ENCODE data around the gene VANGL2. TPM values are rescaled to one million over a fixed set of nuclear protein-coding genes. Genes with fewer than 3 reads are reported as not detected.

VANGL2 gene
- total RNA-seq, 1 experiment from 2014 or later: 3.4 TPM

DNA sequence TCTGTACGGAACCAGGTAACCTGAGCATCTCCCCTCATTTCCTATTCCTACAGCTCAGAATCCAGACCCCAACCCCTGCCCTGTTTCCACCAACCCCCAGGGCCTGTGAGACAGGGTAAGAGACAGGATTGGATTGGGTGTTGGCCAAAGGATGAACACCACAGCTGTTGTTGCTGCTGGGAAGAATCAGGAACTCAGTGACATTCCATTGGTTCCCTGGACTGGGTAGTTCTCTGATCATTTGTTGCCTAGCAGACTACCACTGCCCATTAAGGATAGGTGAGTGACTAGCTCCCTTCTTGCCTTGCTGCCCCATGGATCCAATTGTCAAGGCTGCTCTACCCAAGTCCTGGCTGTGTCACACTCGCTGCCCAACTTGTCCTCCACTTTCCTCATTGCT lies 47.1 kb upstream of the VANGL2 start:
- TF ChIP-seq, protein P1, sequence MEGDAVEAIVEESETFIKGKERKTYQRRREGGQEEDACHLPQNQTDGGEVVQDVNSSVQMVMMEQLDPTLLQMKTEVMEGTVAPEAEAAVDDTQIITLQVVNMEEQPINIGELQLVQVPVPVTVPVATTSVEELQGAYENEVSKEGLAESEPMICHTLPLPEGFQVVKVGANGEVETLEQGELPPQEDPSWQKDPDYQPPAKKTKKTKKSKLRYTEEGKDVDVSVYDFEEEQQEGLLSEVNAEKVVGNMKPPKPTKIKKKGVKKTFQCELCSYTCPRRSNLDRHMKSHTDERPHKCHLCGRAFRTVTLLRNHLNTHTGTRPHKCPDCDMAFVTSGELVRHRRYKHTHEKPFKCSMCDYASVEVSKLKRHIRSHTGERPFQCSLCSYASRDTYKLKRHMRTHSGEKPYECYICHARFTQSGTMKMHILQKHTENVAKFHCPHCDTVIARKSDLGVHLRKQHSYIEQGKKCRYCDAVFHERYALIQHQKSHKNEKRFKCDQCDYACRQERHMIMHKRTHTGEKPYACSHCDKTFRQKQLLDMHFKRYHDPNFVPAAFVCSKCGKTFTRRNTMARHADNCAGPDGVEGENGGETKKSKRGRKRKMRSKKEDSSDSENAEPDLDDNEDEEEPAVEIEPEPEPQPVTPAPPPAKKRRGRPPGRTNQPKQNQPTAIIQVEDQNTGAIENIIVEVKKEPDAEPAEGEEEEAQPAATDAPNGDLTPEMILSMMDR (IDR thresholded peaks at IDR 0.05; ENCODE audit: insufficient read depth in 1 of 2, low read depth in 1 of 2, low read length in 1 of 2, severe bottlenecking in 1 of 2, unreplicated experiment in 1 of 2): no peak
- Mint-ChIP-seq H3K4me3 (ENCODE audit: unreplicated experiment) (no peak overlapping the region), H3K36me3 (ENCODE audit: insufficient read depth, unreplicated experiment) (peaks cover 58% of the 10 kb centered on the region), H3K27me3 (ENCODE audit: insufficient read depth, unreplicated experiment) (no peaks in the 10 kb centered on the region), H3K9me3 (ENCODE audit: unreplicated experiment) (no peaks in the 10 kb centered on the region), H3K4me1 (ENCODE audit: low read depth, unreplicated experiment) (no peaks in the 10 kb centered on the region), H3K27ac (ENCODE audit: unreplicated experiment) (no peak overlapping the region)
- no peak for DNase-seq
- Histone ChIP-seq H3K9me3 (no peaks in the 10 kb centered on the region), H3K4me3 (ENCODE audit: low read depth, low read length) (no peak overlapping the region), H3K27me3 (replicated peaks; ENCODE audit: control insufficient read depth, insufficient read depth, low read length) (no peaks in the 10 kb centered on the region), H3K4me1 (no peaks in the 10 kb centered on the region), H3K36me3 (ENCODE audit: control insufficient read depth, insufficient read depth, low read length) (peaks cover 9% of the 10 kb centered on the region; the same call in 1 of the 2 replicates)
- CTCF ChIA-PET: interaction anchor here (1.3 kb wide), 1 partner anchor 23 kb away, joined by 3 read pairs; no protein-coding TSS in a partner anchor
- intact Hi-C loops (cut with micrococcal nuclease; ENCODE audit: unreplicated experiment): no loop called here
- POLR2A ChIA-PET: no interaction called here
- no TSS peak for BruUV-seq (replicated peaks)

DNA sequence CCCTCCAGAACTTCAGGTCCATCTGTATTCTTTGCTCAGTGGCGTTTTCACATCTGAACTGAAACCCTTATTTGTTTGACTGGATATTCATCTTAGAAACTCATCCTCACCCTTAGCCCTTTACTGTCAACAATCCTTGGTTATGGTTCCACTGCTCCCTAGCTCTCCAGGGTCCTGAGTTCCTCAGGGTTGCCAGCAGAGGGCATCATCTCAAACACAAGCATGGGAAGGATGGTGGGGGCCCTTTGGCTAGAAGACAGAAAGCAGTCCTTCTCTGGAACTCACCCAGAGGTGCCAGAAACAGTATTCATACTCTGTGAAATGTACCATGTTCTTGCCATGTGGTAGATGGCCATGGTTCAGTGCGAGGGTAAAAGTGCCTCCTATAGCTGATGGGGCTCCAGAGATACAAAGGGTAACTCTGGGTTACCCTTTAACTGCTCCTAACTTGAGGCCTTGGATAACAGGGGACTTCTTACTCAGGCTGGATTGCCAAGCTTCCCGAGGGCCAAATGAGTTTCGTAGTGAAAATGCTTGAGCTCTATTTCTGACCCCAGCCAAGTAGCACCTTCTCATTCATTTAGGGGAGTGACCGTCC lies 45.9 kb upstream of the VANGL2 start:
- H3K9me3 ChIP-seq: no peaks in the 10 kb centered on the region
- Mint-ChIP-seq H3K4me3 (ENCODE audit: unreplicated experiment) (no peak overlapping the region), H3K4me1 (ENCODE audit: low read depth, unreplicated experiment) (no peaks in the 10 kb centered on the region), H3K36me3 (ENCODE audit: insufficient read depth, unreplicated experiment) (peaks cover 59% of the 10 kb centered on the region), H3K9me3 (ENCODE audit: unreplicated experiment) (no peaks in the 10 kb centered on the region), H3K27ac (ENCODE audit: unreplicated experiment) (no peak overlapping the region), H3K27me3 (ENCODE audit: insufficient read depth, unreplicated experiment) (no peaks in the 10 kb centered on the region)
- CTCF ChIA-PET: interaction anchor here (0.5 to 2.9 kb wide), 6 partner anchors 10 to 250 kb away, joined by 3 to 15 read pairs (median 4); no protein-coding TSS in a partner anchor
- POLR2A ChIA-PET: no interaction called here
- H3K27me3 ChIP-seq (replicated peaks; ENCODE audit: control insufficient read depth, insufficient read depth, low read length): no peaks in the 10 kb centered on the region
- H3K4me1 ChIP-seq: no peaks in the 10 kb centered on the region
- TF ChIP-seq, protein P1 (IDR thresholded peaks at IDR 0.05; ENCODE audit: insufficient read depth in 1 of 2, low read depth in 1 of 2, low read length in 1 of 2, severe bottlenecking in 1 of 2, unreplicated experiment in 1 of 2): peak; percentile 32 to 63
- no peak overlapping the region for H3K4me3 ChIP-seq (ENCODE audit: low read depth, low read length)
- peaks cover 8% of the 10 kb centered on the region; the same call in 1 of the 2 replicates for H3K36me3 ChIP-seq (ENCODE audit: control insufficient read depth, insufficient read depth, low read length)
- intact Hi-C loops (cut with micrococcal nuclease; ENCODE audit: unreplicated experiment): loop anchor here (1.0 kb wide), 2 partner anchors 22 to 62 kb away; no protein-coding TSS in a partner anchor
- BruUV-seq (replicated peaks): no TSS peak
- DNase-seq: peak in 1 of 2 experiments; percentile 37

DNA sequence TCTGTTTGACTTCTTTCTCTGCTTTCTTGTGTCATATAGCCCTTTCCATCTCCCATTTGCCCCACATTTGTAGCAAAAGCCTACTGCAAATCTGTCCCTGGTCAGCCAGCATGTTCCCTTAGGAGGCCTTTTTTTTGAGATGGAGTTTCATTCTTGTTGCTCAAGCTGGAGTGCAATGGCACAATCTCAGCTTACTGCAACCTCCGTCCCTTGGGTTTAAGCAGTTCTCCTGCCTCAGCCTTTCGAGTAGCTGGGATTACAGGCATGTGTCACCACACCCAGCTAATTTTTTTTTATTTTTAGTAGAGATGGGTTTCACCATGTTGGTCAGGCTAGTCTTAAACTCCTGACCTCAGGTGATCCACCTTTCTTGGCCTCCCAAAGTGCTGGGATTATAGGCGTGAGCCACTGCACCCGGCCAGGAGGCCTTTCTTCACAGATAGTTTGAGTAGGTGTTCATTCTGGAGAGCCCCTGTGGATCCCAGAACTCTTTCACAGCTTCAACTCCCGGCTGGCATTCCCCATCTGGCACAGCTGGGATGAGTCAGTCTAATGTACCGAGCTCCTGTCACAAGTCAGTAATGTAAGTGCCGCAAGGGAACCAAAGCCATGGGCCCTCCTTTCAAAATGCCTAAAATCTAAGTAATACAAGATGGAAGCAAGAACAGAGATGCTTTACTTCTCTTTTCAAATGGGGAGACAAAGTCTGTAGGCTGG lies 42.9 kb upstream of the VANGL2 start:
- no peaks in the 10 kb centered on the region for H3K27me3 Mint-ChIP-seq (ENCODE audit: insufficient read depth, unreplicated experiment)
- H3K36me3 Mint-ChIP-seq (ENCODE audit: insufficient read depth, unreplicated experiment): peaks cover 47% of the 10 kb centered on the region
- H3K4me1 ChIP-seq: peaks cover 5% of the 10 kb centered on the region; the same call in 1 of the 2 replicates
- ChIA-PET CTCF (no interaction called here), POLR2A (no interaction called here)
- no peak overlapping the region for H3K4me3 ChIP-seq (ENCODE audit: low read depth, low read length)
- H3K9me3 Mint-ChIP-seq (ENCODE audit: unreplicated experiment): no peaks in the 10 kb centered on the region
- H3K27me3 ChIP-seq (replicated peaks; ENCODE audit: control insufficient read depth, insufficient read depth, low read length): no peaks in the 10 kb centered on the region
- no peak overlapping the region for H3K27ac Mint-ChIP-seq (ENCODE audit: unreplicated experiment)
- H3K36me3 ChIP-seq (ENCODE audit: control insufficient read depth, insufficient read depth, low read length): peaks cover 6% of the 10 kb centered on the region; the same call in 1 of the 2 replicates
- no peak for DNase-seq
- no peaks in the 10 kb centered on the region for H3K9me3 ChIP-seq
- no TSS peak for BruUV-seq (replicated peaks)
- intact Hi-C loops (cut with micrococcal nuclease; ENCODE audit: unreplicated experiment): no loop called here
- TF ChIP-seq, protein P1 (IDR thresholded peaks at IDR 0.05; ENCODE audit: insufficient read depth in 1 of 2, low read depth in 1 of 2, low read length in 1 of 2, severe bottlenecking in 1 of 2, unreplicated experiment in 1 of 2): no peak
- peaks cover 6% of the 10 kb centered on the region for H3K4me1 Mint-ChIP-seq (ENCODE audit: low read depth, unreplicated experiment)
- no peak overlapping the region for H3K4me3 Mint-ChIP-seq (ENCODE audit: unreplicated experiment)

Data from Caco-2 (cell line).